ENCODE data around the gene UBD.

Gene UBD

DNA sequence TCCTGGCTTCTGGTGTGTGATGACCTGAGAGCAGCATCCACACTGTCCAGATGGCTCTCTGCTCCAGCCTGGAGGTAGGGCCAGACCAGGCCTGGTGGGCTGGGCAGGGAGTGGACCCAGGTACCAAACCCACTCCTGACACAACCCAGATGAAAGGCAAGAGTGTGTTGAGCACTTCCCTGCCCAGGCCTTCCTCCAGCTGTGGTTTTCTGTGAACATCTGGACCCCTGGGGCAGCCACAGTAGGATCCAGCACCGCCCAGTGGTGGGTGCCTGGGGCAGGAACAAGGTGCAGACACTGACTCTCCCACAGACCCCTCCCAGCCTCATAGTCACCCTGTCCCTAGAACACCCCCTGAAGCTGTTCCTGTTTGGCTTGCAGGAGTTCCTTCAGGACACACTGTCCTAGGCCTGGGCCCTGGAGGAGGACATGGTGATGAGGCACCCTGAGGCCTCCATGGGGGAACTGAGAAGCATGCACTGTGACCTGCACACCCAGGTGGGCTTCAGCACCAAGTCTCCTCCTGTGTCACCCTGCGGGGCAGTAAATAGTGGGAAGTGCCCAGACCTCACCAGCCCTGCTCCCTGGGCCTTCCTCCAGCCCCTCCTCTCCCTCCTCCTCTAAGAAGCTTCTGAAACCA, 28.7 kb downstream of the UBD start:
- Histone ChIP-seq H3K27me3 (replicated peaks) (no peaks in the 10 kb centered on the region), H3K4me3 (ENCODE audit: low read depth, low read length) (no peak overlapping the region), H3K36me3 (replicated peaks) (no peaks in the 10 kb centered on the region), H3K27ac (no peak overlapping the region)
- TF ChIP-seq, protein P1, sequence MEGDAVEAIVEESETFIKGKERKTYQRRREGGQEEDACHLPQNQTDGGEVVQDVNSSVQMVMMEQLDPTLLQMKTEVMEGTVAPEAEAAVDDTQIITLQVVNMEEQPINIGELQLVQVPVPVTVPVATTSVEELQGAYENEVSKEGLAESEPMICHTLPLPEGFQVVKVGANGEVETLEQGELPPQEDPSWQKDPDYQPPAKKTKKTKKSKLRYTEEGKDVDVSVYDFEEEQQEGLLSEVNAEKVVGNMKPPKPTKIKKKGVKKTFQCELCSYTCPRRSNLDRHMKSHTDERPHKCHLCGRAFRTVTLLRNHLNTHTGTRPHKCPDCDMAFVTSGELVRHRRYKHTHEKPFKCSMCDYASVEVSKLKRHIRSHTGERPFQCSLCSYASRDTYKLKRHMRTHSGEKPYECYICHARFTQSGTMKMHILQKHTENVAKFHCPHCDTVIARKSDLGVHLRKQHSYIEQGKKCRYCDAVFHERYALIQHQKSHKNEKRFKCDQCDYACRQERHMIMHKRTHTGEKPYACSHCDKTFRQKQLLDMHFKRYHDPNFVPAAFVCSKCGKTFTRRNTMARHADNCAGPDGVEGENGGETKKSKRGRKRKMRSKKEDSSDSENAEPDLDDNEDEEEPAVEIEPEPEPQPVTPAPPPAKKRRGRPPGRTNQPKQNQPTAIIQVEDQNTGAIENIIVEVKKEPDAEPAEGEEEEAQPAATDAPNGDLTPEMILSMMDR (IDR thresholded peaks at IDR 0.05; ENCODE audit: low read depth, low read length, missing control alignments): no peak
- no peak for DNase-seq
- in situ Hi-C loops (cut with HindIII; ENCODE audit: low pct_ligation_motif_present, low sequenced_read_pairs): no loop called here

DNA sequence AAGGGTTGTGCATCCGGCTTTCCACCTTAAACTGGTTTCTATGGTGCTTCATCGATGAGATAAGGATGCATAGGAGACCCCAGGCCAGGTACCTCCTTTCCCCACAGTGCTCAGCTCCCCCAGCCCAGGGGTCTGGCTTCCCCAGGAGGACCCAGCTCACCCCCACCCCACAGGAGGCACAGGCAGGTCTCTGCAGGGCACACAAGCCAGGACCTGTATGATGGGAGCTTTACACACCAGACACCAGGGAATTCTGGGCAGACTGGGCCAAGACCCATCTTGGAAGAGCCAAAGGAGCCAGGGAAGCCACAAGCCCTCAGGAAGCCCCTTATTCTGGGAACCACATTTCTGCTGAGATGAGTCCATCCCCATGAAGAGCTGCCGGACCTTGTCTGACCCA, 29.6 kb downstream of the UBD start:
- Histone ChIP-seq H3K27me3 (replicated peaks) (no peaks in the 10 kb centered on the region), H3K36me3 (replicated peaks) (no peaks in the 10 kb centered on the region), H3K4me3 (ENCODE audit: low read depth, low read length) (no peak overlapping the region), H3K27ac (no peak overlapping the region)
- no peak for DNase-seq
- in situ Hi-C loops (cut with HindIII; ENCODE audit: low pct_ligation_motif_present, low sequenced_read_pairs): no loop called here
- TF ChIP-seq, protein P1 (IDR thresholded peaks at IDR 0.05; ENCODE audit: low read depth, low read length, missing control alignments): no peak

- DNase-seq: no peak
- TF ChIP-seq, protein P1 (IDR thresholded peaks at IDR 0.05; ENCODE audit: low read depth, low read length, missing control alignments): no peak
- no peaks in the 10 kb centered on the region for H3K27me3 ChIP-seq (replicated peaks)
- no peak overlapping the region for H3K4me3 ChIP-seq (ENCODE audit: low read depth, low read length)
- in situ Hi-C loops (cut with HindIII; ENCODE audit: low pct_ligation_motif_present, low sequenced_read_pairs): no loop called here
- no peak overlapping the region for H3K27ac ChIP-seq
- H3K36me3 ChIP-seq (replicated peaks): no peaks in the 10 kb centered on the region
Measured at GRCh38 chr6:29528988-29529560, 30.5 kb downstream of the UBD start.

DNA sequence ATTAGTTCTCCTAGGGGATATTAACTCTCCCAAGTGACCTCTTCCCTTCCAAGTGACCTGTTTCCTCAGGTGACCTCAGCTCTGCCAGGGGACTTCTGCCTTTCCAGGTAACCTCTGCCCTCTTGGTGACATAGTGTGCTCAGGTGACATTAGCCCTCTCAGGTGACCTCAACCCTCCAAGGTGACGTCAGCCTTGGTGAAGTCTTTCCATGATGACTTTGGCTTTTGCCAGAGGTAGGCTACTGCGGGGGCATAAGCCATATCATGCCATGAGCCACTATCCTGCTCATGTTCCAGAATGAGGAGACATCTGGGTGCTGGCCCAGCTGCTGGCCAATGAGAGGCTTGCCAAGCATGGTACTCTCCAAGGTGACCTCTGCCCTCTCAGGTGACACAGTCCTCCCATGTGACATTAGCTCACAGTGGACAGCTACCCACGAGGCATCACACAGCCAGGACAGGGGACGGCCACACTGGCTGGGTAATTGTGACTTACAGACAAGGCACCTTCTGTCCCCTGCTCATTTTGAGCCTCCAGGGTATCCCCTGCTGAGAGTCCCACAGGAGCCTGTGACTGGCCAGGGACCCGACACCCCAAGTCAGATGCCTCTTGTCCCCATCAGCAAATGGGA, 31.1 kb downstream of the UBD start:
- no peak for DNase-seq
- H3K36me3 ChIP-seq (replicated peaks): no peaks in the 10 kb centered on the region
- no peaks in the 10 kb centered on the region for H3K27me3 ChIP-seq (replicated peaks)
- H3K4me3 ChIP-seq (ENCODE audit: low read depth, low read length): no peak overlapping the region
- TF ChIP-seq, protein P1 (IDR thresholded peaks at IDR 0.05; ENCODE audit: low read depth, low read length, missing control alignments): no peak
- in situ Hi-C loops (cut with HindIII; ENCODE audit: low pct_ligation_motif_present, low sequenced_read_pairs): no loop called here
- H3K27ac ChIP-seq: no peak overlapping the region

GRCh38 chr6:29527564-29527963, 32.0 kb downstream of the UBD start:
- Histone ChIP-seq H3K27me3 (replicated peaks) (no peaks in the 10 kb centered on the region), H3K36me3 (replicated peaks) (no peaks in the 10 kb centered on the region), H3K27ac (no peak overlapping the region), H3K4me3 (ENCODE audit: low read depth, low read length) (no peak overlapping the region)
- no peak for DNase-seq
- TF ChIP-seq, protein P1 (IDR thresholded peaks at IDR 0.05; ENCODE audit: low read depth, low read length, missing control alignments): no peak
- in situ Hi-C loops (cut with HindIII; ENCODE audit: low pct_ligation_motif_present, low sequenced_read_pairs): no loop called here
